ENCODE results near the gene ZNF445. TPM values are rescaled to one million over a fixed set of nuclear protein-coding genes. Genes with fewer than 3 reads are reported as not detected.
A peak's percentile ranks its signal among the peaks of the same experiment; 100 is the strongest.
"Not testable (repeated sequence)": the region's sequence is repeated elsewhere in the genome, so short reads cannot be mapped to it uniquely, and the experiment has no call there.

Gene ZNF445
- polyA plus RNA-seq (ENCODE audit: insufficient read length) = 19.4 TPM

DNA sequence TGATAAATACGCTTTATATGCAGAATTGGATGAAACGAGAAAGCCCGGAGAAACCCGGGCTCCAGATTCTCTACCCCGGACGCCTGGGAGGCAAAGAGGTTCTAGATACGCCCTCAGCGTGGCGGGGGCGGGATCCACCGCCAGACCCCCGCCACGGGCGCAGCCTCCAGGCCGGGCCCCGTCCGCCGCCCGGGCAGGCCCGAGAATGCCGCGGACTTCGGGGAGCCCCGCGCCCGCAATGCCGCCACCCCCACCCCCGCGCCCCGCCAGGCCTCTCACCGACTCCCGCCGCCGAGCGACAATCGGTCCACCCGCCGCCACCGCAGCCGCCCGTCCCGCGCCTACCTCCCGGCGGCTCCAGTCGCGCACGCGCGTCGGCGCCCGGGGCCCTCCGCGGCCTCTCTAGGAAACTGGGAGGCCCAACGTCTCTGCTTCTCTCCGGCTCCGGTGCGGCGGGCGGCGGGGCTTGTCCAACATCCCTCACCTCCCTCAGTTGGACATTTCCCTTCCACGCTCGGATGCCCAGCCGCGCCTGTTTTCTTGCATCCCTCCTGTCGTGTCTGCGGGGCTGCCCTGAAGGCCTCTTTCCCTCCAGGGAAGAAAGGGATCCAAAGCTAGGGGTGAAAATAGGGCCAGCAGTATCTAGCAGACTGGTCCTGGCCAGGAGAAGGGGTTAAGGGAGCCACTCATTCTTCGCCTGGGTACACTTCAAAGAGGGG lies at the start of gene ZNF445:
Gene ZNF445, minus strand, starts transcription at position 359 of the 719 bp plus-strand sequence. CDS start 22,121 bp downstream, outside the sequence.
- DNase-seq = peak; percentile 82

DNA sequence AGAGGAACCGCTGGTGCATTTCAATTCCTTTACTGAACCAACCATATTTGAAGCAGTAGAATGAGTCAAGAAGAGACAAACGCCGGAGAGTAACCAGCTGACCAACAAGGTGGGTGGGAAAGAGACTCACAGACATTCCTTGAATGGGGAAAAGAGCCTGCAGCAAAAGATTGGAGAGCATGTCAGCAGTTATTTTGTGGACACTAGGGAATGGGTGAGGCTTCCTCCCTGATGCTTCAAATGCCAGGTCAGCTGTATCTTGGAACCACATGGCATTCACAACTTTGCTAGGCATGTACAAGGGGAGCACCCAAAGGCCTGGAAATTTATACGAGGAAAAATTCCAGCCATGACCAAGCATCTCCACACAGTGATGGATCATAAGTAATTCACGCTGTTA lies 47.6 kb upstream of the ZNF445 start:
- no peak for DNase-seq

DNA sequence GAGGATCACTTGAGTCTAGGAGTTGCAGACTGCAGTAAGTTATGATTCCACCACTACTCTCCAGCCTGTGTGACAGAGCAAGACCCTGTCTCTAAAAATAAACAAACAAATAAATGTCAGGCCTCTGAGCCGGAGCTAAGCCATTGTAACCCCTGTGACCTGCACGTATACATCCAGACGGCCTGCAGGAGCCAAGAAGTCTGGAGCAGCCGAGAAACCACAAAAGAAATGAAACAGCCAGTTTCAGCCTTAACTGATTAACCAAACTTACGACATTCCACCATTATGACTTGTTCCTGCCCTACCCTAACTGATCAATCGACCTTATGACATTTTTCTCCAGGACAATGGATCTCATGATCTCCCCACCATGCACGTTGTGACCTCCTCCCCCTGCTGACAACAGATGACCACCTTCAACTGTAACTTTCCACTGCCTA lies 45.0 kb upstream of the ZNF445 start:
- DNase-seq = no peak

DNA sequence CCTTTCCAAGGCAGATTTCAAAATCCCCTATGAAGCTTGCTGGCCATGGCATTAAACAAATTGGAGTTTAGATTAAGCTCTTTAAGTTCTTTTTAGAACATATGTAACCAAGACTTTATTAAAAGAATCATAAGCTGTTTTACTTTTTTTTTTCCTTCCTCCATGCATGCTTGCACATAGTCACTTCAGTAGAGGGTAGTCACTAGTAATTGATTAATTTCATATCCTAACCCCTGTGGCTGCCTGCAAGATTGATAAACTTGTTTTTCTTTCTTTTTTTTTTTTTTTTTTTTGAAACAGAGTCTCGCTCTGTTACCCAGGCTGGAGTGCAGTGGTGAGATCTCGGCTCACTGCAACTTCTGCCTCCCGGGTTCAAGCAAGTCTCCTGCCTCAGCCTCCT lies 44.3 kb upstream of the ZNF445 start:
- DNase-seq = no peak

DNA sequence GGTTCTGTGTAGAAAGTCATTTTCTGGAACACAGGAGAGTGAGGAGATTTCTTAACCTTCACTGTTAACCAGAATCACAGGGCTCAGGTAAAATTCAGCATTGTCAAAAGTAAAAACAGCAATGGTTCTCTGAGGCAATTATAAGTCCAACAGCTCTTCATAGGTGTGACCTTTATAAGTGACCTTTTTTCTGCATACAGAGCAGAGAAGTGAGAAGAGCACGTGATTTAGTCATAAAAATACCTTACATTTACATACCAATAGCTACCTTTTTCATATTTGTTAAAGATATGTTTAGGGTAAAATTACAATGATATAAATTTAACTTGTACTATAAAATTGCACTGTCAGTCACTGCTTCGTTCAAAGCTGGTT lies 41.3 kb upstream of the ZNF445 start:
- no peak for DNase-seq

DNA sequence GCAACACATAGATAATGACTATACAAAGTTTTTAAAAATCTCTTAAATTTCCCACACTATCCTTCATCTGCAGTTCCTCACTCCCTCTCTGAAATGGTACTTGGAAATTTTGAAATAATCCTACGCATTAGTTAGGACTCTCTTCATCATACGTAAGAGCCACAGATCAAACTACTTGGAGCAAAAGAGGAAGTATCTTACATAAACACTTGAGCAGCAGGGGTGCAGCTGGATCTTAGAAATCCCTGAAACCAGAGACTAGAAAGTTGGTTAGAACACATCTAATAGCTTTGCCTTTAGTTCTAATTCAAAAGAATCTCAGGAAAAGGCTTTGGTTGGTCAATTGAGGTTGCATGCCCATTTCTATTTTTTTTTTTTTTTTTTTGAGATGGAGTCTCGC lies 38.8 kb upstream of the ZNF445 start:
- DNase-seq = no peak

DNA sequence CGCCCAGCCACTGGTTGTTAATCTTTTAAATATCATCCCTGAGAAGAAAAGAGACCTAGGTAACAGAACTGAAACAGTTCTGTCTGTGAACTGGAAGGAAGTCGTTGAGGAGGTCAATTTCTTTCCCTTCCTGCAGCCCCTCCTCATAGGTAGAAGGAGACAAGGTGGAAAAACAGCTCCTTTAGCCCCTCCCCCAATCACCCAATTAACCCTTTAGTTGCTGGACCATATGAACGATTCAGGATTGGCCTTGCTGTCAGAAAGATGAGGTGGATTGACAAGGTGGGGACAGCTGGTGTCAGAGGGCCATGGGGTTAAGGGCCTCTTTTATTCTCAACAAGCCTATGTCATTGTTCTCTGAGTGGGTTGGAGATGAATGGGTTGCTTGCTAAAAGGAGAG lies 36.0 kb upstream of the ZNF445 start:
- DNase-seq = no peak

DNA sequence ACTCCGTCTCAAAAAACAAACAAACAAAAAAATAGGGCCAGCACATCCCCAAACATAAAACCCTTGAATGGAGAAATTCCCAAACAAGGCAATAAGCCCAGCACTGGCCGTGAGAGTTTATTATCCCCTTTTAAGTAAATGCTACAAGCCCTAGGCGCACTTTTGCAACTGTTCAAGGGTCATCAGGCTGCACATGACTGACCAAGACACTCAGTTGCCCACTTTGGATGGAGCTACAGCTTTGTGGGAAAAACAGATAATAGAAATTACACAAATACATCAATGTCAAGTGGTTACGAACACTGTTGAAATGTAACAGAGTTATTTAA lies 33.7 kb upstream of the ZNF445 start:
- DNase-seq = no peak

DNA sequence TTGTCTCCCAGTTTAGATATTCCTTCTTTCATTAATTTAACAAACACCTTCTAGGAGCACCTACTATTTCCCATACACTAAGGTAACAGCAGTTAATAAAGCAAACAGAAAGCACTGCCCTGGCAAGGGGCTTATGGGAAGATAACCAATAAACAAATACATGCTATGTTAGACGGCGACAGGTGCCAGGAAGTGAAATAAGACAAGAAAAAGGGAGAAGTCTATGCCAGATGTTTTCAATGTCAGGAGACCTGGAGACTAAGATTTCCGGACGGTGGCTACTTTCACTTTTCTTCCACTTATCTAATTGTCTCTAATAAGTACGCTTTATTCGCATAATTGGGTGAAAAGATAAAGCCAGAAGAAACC lies 32.5 kb upstream of the ZNF445 start:
- DNase-seq = peak; percentile 27

DNA sequence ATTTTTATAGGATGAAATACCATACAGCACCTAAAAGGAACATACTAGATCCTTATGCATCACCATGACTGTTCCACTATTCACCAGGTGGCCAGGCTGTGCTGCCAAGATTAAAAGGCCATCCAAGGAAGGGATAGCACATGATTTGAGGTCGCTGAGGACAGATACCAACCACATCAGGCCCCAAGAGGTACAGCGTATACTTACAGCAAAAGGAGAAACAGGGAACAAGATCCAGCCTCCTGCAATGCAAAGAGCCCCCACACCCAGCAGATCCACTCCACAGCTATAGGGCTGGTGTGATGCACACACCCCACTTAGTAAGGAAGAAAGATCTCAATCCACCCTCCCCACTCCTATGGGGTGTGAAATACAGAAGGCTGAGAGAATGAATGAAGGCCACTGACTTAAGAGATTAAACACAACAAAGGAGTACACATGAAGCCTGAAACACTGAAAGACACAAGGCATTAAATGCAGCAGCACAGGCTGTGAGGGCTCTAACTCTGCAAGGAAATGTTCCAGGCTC lies 32.0 kb upstream of the ZNF445 start:
- DNase-seq = no peak

DNA sequence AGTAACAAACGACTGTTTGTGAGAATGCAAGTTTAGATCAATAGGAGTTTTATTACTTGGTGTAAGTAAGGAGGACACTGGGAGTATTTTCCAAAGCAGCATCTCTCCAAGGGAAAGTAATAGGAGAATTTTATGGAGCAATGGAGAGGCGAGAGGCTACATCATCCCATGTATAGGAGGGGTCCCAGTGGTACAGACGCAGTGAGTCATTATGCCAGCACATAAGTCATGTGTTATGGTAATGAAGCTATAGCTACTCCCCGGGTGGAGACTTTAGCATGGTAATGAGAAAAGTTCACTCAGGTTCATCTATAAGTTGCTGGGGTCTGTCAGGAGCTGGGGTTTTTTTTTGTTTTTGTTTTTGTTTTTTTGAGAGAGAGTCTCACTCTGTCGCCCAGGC lies 29.5 kb upstream of the ZNF445 start:
- no peak for DNase-seq

DNA sequence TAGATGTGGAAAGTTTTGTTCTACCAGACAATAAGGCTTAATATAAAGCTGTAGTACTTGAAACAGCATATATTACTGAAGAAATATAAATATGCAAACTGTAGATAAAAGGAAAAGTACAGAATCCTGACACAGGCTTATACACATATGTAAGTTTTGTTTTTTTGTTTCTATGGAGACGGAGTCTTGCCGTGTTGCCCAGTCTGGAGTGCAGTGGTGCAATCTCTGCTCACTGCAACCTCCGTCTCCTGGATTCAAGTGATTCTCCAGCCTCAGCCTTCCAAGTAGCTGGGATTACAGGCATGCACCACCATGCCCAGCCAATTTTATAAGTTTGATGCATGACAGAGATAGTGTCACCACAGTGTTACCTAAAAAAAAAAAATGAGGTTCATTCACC lies 29.1 kb upstream of the ZNF445 start:
- DNase-seq = no peak

DNA sequence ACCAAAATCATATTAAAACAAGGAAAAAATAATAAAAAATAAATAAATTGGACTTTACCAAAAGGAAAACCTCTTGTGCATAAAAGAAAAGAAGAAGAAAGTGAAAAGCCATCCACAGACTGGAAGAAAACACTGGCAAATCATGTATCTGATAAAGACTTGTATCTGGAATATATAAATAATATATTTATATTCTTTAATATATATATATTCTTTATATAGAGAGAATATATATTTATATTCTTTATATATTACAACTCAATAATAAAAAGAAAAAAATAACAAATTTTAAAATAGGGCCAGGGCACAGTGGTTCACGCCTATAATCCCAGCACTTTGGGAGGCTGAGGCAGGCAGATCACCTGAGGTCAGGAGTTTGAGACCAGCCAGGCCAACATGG lies 27.1 kb upstream of the ZNF445 start:
- DNase-seq = no peak

DNA sequence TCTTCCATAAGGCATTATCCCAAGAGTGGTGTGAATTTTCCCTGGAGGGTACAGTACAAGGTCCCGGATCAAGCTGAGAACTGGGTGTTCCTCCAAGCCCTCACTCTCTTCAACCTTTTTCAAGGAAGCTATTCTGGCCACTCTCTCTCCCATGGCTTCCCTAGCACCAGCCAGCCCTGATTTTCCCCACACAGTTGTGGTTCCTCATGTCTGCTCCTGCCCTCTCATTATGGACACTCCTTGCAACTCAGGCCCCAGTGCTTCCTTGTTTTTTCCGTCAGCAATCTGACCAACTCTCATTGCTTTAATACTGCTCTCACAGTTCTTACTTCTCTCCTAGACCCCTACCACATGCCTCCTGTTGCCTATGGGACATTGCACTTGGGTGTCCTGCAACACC lies 25.7 kb upstream of the ZNF445 start:
- not testable (repeated sequence) for DNase-seq

DNA sequence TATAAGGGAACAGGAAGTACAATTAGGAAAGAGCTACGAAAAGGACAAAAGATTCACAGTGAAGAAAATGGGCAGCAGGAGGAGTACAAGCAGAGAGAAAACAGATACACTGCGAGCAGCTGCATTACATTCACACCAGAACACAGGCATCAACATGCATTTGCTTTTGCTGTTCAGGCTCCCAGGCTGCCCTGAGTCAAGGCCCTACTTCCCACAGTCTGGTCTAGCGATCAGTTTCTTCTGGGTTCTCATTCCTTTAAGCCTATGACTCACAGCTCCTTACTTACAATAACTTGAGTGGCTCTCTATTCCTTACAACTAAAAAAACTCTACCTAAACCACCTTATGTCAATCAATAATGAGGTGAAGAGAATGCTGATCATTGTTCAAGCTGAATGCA lies 24.5 kb upstream of the ZNF445 start:
- no peak for DNase-seq

DNA sequence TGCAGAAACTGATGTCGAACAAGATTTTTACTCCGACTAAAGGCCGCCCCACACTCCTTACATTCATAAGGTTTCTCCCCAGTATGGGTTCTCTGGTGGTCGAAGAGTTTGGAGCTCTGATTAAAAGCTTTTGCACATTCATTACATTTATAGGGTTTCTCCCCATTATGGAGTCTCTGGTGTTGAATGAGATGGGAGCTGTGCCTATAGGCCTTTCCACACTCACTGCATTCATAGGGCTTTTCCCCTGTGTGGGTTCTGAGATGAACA lies 22.4 kb upstream of the ZNF445 start:
- not testable (repeated sequence) for DNase-seq

DNA sequence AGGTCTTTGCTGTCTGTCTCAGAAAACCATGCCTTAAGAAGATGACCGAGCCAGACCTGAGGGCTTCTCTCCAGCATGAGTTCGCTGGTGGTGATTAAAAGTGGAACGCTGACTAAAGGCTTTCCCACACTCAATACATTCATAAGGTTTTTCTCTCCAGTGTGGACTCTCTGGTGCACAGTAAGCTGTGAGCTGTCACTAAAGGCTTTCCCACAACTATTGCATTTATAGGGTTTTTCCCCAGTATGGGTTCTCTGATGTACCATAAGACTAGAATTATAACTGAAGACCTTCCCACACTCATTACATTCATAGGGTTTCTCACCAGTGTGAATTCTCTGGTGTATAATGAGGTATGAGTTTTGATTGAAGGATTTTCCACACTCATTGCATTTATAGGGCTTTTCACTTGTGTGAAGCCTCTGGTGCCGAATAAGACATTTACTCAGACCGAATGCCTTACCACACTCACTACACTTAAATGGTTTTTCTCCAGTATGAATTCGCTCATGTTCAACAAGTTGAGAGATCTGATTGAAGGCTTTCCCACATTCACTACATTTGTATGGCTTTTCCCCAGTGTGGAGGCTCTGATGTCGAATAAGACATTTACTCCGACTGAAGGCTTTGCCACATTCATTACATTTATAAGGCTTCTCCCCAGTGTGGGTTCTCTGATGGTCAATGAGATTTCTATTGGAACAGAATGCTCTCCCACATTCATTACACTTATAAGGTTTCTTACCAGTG lies 21.9 kb upstream of the ZNF445 start:
- DNase-seq = no peak

DNA sequence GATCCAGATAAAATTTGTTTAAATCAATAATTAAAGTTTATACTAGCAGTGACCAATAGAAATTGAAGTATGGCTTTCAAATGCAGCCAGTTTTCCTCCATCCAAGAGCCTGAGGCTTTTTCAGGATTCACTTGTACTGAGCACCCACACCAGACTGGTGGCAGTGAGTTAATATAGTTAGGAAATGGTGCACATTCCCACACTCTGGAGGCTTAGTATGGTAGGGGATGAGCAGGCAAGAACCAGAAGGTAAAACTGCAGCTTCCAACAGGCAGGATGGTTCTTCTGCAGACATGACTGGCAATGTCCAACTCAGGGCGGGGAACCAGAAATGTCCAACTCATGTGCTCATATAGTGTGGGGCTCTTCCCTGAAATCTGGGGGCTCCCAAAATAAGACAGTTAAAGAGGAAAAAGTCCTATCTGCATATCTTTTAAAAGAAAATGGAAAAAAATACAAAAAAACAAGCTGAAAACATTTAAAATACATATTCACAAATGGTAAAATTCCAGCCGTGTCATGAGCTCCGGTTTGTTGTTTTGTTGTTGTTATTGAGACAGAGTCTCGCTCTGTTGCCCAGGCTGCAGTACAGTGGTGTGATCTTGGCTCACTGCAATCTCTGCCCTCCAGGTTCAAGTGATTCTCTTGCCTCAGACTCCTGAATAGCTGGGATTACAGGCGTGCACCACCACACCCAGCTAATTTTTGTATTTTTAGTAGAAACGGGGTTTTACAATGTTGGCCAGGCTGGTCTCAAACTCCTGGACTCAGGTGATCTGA lies 18.4 kb upstream of the ZNF445 start:
- no peak for DNase-seq

DNA sequence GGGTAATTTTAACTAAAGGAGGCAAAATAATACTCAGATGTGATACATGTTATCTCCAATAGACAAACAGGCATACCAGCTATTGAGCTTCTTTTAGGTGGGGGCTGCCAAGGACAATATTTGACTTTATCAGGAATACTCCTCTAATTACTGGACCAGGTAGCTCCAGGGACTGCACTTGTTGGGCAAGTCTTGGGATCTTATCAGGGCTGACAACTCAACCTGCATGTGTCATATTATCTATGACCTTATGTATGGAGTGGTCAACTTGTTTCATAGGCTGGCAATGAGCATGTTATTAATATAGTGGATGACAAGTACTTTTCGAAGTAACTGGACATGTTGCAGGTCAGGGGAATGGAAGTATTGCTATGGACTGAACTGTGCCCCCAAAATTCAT lies 15.0 kb upstream of the ZNF445 start:
- no peak for DNase-seq

DNA sequence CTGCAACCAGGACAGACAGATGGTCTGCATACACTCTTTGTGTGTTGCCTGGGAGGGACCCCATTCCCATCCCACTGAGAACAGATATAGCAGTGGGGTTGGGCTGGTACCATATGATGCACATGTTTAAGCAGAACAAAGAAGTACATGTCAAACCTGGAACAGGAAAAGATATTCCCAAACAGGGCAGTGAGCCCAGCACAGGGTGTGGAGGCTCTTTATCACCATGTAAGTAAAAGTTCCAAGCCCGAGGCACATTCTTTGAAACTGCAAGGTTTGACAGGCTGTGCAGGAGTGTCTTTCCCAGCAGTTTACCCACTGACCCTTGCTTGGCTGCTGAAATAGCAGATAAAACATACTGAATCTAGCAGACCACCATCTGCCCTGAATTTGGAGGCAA lies 5.3 kb upstream of the ZNF445 start:
- no peak for DNase-seq

DNA sequence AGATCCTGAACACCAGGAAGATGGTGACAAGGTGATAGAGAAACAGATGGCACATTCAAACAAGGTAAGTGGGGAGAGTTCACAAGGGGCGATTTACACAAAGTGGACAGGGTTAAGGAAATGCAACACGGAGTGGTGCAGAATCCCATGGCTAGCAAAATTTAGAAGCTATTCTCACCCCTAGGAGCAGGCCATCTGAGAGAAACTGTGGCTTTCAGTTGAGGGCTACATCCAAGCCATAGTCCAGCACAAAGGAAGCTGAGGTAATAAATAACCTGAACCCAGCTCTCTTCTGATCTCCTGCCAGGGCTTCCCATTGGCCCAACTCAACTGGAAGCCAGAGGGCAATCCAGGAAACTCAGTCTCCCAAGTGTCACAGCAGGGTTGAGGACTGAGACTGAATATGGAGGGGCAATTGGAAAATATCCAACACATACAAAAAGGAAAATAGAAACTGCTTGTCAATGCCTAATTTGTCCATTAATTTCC lies 1.2 kb upstream of the ZNF445 start:
- no peak for DNase-seq

DNA sequence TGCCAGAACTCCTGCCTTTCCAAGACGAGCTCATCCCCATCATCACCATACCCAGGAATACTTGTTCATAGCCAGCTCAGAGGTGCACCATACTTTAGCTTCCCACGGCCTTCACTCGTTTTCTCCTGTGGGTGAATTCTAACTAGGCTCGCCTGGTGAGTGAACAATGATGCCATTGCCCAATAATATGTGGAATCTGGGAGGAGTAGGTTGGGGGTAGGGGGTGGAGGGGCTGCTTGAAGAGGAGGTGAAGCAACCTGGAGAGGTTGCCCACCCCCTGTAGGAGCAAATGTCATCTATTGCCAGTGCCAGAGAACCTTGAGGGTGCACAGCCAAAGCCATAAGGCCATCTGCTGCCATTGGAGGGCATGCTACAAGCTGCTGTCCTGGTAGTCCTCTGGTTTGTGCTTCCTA lies 592 bp upstream of the ZNF445 start:
- no peak for DNase-seq

DNA sequence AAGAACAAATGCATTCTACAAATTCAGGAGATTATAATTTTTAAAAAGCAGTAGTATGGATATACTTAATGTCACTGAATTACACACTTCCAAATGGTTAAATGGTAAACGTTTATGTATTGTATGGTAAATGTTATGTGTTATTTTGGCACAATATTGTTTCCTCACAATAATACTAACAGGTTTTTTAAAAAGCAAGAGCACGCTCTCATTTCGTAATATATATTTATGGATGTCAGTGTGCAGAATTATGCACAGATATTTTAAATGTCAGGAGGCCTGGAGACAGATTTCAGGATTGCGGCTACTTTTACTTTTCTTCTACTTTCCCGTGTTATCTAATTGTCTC lies 533 bp downstream of the ZNF445 start:
- no peak for DNase-seq

DNA sequence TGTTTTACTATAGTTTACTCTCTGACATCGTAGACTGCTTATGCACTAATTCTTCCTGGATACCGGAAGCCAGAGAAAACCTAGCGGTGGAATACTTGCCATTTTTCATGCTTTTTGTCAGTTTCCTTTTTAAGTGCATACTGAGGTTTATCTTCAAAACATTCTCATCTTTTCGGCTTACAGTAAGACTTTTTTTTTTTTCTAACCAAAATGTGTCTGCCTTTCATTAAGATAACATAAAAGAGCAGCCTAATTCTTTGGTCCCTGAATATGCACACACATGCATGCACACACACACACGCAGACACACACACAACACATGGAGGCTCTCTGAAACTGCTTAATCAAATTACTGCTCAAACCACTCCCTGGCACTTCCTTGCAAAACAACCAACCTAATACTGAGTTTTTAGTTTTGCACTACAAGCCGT lies 1.3 kb downstream of the ZNF445 start:
- DNase-seq = no peak
